ENCODE results near the gene TEX14.

Gene TEX14

DNA sequence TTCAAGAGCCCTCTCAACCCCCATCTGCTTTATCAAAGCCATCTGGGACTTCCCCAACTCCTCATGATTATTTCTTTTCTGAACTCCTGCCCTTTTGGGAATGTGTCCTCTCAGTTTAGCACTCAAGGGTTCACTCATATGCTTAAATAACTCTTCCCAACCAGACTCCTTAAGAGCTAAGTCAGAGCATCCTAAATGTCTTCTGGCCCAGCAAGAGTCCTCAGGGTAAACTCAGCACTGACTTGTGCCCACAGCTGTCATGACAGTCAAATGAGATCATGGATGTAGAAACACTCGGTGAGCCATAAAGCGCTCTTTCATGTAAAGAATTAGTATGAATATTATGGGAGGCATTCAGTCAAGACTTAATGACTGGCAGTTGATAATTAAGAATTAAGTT lies 85.9 kb downstream of the TEX14 start:
- TF ChIP-seq, protein P1, sequence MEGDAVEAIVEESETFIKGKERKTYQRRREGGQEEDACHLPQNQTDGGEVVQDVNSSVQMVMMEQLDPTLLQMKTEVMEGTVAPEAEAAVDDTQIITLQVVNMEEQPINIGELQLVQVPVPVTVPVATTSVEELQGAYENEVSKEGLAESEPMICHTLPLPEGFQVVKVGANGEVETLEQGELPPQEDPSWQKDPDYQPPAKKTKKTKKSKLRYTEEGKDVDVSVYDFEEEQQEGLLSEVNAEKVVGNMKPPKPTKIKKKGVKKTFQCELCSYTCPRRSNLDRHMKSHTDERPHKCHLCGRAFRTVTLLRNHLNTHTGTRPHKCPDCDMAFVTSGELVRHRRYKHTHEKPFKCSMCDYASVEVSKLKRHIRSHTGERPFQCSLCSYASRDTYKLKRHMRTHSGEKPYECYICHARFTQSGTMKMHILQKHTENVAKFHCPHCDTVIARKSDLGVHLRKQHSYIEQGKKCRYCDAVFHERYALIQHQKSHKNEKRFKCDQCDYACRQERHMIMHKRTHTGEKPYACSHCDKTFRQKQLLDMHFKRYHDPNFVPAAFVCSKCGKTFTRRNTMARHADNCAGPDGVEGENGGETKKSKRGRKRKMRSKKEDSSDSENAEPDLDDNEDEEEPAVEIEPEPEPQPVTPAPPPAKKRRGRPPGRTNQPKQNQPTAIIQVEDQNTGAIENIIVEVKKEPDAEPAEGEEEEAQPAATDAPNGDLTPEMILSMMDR (IDR thresholded peaks at IDR 0.05; ENCODE audit: control insufficient read depth, extremely low read depth, insufficient read depth), result no peak
- no peak for DNase-seq (ENCODE audit: low read depth)
- no peak overlapping the region for H3K4me3 ChIP-seq (ENCODE audit: low read depth, low read length)

DNA sequence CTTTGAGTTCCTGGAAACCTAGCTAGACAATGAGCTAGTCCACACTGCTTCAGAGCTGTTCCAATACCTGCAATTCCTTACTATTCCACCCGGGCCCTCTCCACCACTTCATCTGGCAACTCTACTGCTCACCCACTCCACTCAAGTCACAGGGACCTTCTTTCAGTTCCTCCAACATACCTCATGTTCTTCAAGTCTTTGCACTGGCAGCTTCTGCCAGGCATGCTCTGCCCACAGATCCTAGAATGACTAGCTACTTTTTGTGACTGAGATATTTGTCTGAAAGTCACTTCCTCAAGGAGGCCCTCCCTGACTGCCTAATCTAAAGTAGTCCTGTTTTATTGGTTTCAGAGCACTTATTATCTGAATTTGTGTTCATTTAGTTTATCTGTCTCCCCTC lies 86.4 kb downstream of the TEX14 start:
- TF ChIP-seq, protein P1 (IDR thresholded peaks at IDR 0.05; ENCODE audit: control insufficient read depth, extremely low read depth, insufficient read depth), result no peak
- no peak for DNase-seq (ENCODE audit: low read depth)
- H3K4me3 ChIP-seq (ENCODE audit: low read depth, low read length), result no peak overlapping the region

DNA sequence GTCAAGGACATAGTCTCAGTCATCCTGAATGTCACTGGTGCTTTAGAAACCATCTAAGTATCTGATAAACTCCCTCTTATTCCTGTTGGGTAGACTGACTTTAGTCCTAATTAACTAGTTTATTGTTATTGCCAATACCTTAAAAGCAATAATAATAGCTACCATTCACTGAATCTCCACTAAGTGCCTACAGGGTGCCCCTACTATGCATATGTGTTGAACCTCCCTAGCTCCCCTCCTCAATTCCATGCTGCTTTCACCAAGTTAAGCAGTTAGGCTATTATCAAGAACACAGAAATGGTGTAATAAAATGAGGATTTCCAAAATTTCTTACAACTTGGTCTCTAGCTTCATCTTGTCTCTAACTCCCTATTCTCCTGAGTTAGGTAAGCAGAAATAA lies 89.9 kb downstream of the TEX14 start:
- TF ChIP-seq, protein P1 (IDR thresholded peaks at IDR 0.05; ENCODE audit: control insufficient read depth, extremely low read depth, insufficient read depth), result no peak
- no peak for DNase-seq (ENCODE audit: low read depth)
- H3K4me3 ChIP-seq (ENCODE audit: low read depth, low read length), result no peak overlapping the region

DNA sequence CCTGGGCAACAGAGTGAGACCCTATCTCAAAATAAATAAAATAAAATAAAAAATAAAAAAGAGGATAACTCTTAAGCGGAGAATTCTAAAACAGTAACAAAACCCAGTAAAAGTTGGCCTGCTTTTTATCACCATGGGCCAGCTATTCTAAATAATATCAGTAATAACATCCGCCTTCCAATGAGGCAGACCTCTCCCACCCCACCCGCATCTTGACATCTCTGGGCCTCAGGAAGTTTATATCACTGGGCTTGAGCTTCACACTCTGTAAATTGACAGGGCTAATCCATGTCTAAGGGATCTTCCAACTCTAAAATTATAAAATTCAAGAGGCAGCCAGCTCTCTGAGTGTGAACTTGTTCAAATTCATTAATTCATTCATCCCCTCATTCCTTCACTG lies 94.5 kb downstream of the TEX14 start:
- DNase-seq (ENCODE audit: low read depth), result no peak
- TF ChIP-seq, protein P1 (IDR thresholded peaks at IDR 0.05; ENCODE audit: control insufficient read depth, extremely low read depth, insufficient read depth), result no peak
- H3K4me3 ChIP-seq (ENCODE audit: low read depth, low read length), result no peak overlapping the region

DNA sequence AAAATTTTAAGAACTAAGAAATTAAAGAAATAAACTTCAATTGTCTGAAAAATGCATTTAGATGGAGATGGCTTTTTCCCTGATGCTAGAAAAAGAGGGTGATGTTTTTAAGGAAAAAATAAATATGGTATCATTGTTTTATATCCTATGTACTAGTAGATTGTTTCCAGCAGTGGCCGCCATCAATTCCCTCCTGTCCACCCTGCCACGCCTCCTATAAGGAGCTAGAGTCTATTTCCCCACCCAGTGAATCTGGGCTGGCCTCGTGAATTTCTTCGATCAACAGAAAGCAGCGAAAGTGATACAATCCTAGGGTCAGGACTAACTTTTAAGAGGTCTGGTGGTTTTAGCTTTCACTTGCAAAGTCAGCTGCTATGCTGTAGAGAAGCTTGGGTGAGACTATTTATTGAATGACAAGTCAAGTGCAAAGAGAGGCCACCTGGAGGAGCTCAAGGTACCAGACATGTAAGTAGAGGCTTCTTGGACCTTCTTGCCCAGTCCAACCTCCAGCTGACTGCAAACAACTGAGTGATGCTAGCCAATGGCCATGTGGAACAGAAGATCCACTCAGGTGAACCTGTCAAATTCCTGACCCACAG lies 96.6 kb downstream of the TEX14 start:
- TF ChIP-seq, protein P1 (IDR thresholded peaks at IDR 0.05; ENCODE audit: control insufficient read depth, extremely low read depth, insufficient read depth), result no peak
- DNase-seq (ENCODE audit: low read depth), result no peak
- H3K4me3 ChIP-seq (ENCODE audit: low read depth, low read length), result no peak overlapping the region

DNA sequence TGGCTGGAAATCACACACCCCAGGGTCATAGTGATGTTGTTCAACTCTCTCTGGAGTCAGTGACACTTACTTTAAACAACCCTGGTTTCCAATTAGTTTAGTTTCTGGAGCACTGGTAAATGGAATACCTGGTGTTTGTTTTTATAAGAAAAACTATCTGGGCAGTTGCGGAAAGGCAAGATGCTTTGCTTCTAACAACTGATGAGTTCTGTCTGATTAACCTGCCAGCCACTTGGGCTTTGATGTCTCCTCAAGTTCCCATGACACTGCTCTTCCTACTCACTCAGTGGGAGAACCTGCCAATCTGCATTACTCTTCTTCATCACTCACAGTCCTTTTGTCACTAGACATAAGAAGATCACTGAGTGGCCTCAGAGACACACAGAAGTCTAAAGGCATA lies 98.7 kb downstream of the TEX14 start:
- no peak for DNase-seq (ENCODE audit: low read depth)
- H3K4me3 ChIP-seq (ENCODE audit: low read depth, low read length), result no peak overlapping the region
- TF ChIP-seq, protein P1 (IDR thresholded peaks at IDR 0.05; ENCODE audit: control insufficient read depth, extremely low read depth, insufficient read depth), result no peak

DNA sequence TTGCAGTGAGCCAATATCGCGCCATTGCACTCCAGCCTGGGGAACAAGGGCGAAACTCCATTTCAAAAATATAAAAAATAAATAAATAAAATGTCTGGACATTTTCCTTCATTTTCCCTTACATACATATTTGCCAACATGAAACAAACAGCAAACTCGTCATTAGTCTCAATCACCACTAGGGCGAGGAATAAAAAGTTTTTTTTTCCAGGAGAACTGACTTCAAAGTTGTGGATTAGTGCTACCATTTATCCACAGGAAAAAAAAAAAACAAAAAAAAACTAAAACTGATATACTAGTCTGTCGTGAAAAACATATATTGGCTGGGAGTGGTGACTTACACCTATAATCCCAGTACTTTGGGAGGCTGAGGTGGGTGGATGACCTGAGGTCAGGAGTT lies 100.4 kb downstream of the TEX14 start:
- TF ChIP-seq, protein P1 (IDR thresholded peaks at IDR 0.05; ENCODE audit: control insufficient read depth, extremely low read depth, insufficient read depth), result no peak
- DNase-seq (ENCODE audit: low read depth), result no peak
- no peak overlapping the region for H3K4me3 ChIP-seq (ENCODE audit: low read depth, low read length)
